GM12873 (cell line): ENCODE data around the gene ALDH3B2.

Experiments used
- CTCF ChIP-seq: IDR thresholded peaks from 2 replicates; pipeline ENCODE4 v1.5.1; 2012; ENCODE audit warnings: low read depth, mild to moderate bottlenecking, moderate library complexity, low read length, control low read depth; ENCODE audit not compliant: insufficient read depth; ENCODE audit errors: missing control alignments

ALDH3B2 gene

GRCh38 chr11:67667490-67668191 lies 6.8 kb downstream of the ALDH3B2 start:
- TF ChIP-seq CTCF: no peak

GRCh38 chr11:67666676-67667489 lies 7.5 kb downstream of the ALDH3B2 start:
- TF ChIP-seq CTCF: no peak

- no peak for TF ChIP-seq CTCF
Observed at GRCh38 chr11:67666303-67666645, 8.1 kb downstream of the ALDH3B2 start.

GRCh38 chr11:67665541-67666302 lies 8.7 kb downstream of the ALDH3B2 start:
- peak; percentile 28 for TF ChIP-seq CTCF

GRCh38 chr11:67664696-67665540 lies 9.5 kb downstream of the ALDH3B2 start:
- TF ChIP-seq CTCF: no peak

GRCh38 chr11:67664213-67664585 lies 10.2 kb downstream of the ALDH3B2 start:
- no peak for TF ChIP-seq CTCF
